GM18867 (cell line): ENCODE data around the gene ALG8.
"Not testable (repeated sequence)": the region's sequence is repeated elsewhere in the genome, so short reads cannot be mapped to it uniquely, and the experiment has no call there.

ENCODE experiments used
- ATAC-seq: cut with Tn5 transposase; IDR thresholded peaks from one replicate; pipeline ENCODE4 v1.9.1; 2021; ENCODE audit warnings: mild to moderate bottlenecking, moderate library complexity; ENCODE audit not compliant: unreplicated experiment

Gene ALG8

GRCh38 chr11:78076733-78077403 is 62.6 kb downstream of the ALG8 start:
- no peak for ATAC-seq

GRCh38 chr11:78074756-78075155 is 64.7 kb downstream of the ALG8 start:
- no peak for ATAC-seq

DNA sequence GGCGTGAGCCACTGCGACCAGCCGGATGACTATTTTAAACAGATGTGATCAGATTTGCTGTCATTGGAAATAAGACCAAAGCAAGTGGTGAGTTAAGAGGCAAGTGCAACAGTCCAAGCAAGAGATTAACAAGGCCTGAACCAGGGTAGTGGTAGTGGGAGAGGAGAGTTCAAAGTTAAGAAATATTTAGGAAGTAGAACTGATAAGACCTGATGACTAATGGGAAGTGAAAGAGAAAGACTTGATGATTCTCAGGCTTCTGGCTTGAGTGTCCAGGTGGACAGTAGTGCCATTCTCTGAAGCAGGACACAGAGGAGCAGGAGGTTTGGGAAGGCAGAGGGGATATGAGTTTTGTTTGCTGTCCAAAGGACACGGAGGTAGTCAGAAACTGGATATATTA is 67.0 kb downstream of the ALG8 start:
- ATAC-seq: no peak

DNA sequence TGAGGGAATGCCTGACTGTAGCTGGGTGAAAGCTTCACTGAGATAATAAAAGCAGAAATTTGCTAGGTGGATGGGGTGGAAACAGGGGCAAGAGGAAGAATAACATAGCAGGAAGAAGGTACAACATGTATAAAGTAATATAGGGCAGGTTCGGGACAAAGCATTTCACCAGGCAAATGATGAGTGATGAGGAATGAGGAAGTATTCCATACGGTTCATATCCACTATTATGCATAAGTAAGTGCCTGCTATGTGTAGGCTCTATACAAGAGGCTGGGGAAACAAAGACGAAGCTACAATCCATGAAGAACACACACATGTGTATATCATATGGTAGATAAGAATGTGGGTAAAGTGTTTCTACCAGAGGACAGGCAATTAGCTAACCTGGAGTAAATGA is 67.7 kb downstream of the ALG8 start:
- ATAC-seq: no peak

DNA sequence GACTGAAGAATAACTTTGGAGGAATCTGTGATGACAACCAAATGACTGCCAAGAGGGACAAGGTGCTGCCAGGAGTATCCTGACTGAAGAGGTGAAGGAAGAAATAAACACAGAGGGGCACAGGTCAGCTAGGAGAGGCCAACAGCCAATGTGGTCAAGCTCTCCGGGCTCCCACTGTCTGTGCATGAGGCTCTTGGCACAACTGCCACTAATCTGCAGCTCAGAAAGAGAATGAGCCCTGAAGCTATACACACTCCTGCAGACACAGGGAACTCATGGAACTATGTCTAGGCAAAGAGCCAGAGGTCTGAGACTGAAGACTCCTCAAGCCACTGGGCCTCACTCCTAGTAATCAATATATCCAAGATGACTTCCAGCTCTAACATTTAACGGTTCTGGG is 68.8 kb downstream of the ALG8 start:
- no peak for ATAC-seq

GRCh38 chr11:78069465-78069864 is 70.0 kb downstream of the ALG8 start:
- ATAC-seq: no peak

DNA sequence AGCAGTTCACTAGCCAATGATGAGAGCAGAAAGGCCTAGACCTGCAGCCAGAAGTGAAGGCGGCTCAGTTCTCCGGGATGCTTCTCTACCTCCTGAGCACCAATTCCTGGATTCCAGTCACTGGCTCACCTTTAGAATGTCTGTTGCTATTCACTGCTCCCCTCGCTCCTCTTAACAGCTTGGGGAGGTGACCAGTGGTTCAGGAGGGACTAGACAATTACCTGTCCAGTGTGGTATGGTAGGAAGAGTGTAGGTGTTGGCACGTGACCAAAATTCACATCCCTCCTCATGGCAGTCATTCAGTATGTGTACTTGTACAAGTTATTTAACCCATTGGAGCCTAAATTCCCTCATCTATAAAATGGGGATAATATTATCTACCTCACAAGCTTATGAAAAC is 71.7 kb downstream of the ALG8 start:
- no peak for ATAC-seq

DNA sequence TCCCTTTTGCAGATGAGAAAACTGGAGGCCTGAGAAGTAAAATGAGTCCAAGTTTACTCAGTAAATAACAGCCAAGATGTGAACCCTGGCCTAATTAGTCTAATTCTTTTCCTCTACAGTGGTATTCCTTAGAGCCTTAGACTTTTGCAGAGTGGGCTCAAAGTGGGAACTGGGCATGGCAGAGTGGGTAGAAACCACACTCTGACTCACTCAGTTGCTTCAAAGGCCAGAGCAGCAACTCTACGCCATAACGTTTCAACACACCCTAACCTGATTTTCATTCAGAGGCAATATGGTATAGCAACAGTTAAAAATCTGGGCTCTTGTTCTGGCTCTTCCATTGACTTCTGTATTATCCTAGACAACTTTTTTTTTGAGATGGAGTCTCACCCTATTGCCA is 73.0 kb downstream of the ALG8 start:
- ATAC-seq: no peak

- ATAC-seq: no peak
Observed at GRCh38 chr11:78065203-78065602, 74.2 kb downstream of the ALG8 start.

DNA sequence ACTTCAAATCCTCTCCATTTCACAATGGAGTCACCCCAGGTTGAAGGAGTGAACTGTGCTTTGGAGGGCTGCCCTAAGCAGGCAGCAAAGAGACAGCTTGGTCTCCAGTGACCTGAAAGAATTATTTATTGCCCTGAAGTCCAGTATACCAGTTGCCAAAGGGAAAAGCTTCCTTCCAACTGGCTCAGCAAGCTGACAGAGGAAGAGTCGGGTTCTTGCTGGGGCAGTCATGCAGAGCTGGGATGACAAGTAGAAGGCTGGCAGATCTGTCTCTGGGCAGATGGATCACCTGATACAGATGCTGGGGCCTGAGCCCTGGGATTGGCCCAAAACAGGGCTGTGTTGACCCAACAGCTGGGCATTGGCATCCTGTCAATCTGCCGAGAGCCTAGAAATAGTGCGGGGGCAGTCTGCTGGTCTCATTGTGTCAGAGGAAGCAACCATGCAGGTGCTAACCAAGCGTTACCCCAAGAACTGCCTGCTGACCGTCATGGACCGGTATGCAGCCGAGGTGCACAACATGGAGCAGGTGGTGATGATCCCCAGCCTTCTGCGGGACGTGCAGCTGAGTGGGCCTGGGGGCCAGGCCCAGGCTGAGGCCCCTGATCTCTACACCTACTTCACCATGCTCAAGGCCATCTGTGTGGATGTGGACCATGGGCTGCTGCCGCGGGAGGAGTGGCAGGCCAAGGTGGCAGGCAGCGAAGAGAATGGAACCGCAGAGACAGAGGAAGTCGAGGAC is 75.8 kb downstream of the ALG8 start, which contains the start of gene THRSP:
Gene THRSP (plus strand): TSS at position 422 of the 742 bp plus-strand sequence. CDS start 21 bp downstream, at position 443.
- ATAC-seq: no peak

GRCh38 chr11:78062671-78063070 is 76.8 kb downstream of the ALG8 start:
- ATAC-seq: no peak

DNA sequence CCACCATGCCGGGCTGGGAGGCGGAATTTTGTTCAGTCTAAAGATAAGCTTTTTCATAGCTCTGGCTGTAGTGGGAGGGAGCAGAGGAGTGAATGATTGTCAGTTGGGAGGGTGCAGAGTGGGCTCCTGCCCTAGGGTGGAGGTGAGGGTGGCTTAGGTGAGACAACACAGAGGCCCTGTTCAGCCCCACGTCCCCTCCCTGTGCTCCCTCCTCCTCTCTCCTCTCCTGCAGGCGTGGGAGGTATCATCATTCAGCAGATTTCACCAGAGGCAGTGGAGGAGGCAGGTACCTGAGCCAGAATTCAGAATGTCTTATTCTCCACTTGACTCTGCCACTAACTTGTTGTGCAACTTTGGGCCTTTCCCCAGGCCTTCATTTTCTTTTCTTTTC is 77.5 kb downstream of the ALG8 start:
- no peak for ATAC-seq

- no peak for ATAC-seq
Observed at GRCh38 chr11:78061088-78061920, 78.1 kb downstream of the ALG8 start.

DNA sequence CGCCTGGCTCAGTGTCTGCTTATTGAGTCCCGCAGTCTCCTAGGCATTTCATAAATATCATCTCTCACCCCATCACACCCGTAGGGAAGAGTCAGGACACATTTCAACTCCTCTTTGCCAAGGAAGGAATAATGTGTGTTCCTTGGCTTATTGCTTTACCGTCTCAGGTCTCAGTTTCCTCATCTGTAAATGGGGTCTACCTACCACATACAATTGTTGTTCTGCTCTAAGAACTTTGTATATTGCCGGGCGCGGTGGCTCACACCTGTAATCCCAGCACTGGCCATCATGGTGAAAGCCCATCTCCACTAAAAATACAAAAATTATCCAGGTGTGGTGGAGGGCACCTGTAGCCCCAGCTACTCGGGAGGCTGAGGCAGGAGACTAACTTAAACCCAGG is 78.9 kb downstream of the ALG8 start:
- no peak for ATAC-seq

DNA sequence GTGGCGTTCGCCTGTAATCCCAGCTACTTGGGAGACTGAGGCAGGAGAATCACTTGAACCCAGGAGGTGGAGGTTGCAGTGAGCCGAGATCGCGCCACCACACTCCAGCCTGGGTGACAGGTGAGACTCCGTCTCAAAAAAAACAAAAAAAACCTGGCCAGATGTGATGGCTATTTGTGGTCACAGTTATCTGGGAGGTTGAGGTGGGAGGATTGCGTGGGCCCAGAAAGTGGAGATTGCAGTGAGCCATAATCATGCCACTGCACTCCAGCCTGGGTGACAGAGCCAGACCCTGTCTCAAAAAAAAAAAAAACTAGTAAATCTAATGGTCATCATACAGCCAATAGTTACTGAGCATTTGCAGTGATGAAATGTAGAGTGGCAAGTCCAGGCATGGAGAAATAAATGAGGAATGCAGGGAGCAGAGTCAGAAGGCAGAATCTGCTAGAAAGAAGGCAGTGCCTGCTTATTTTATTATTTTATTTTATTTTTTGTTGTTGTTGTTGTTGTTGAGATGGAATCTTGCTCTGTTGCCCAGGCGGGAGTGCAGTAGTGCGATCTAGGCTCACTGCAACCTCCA is 79.6 kb downstream of the ALG8 start:
- ATAC-seq: not testable (repeated sequence)

DNA sequence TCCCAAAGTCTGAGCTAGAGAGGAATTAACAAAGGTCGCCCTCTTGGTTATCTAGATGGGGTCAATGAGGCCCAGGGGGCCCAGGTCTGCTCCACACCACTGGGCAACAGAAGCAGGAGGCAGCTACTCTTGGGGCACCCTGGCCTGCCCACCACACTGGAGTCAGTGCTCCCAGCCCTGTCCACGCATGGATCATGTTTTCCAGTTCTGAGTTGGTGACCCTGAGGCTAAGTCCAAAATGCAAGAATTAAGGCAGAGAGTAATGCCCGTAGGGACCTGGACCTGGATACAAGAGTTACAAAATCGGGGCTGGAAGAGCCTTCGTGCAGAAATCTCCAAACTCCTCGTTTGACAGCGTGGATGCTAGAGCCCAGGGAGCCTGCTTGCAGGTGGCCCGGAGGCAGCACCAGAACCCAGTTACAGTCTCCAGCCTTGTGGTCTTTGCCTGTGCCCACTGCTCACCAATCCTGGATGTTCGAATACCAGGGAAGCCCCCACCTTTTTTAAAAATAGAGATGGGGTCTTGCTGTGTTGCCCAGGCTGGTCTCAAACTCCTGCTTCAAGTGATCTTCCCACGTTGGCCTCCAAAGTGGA is 81.9 kb downstream of the ALG8 start:
- ATAC-seq: no peak

GRCh38 chr11:78056093-78056492 is 83.3 kb downstream of the ALG8 start:
- no peak for ATAC-seq

- ATAC-seq: no peak
Observed at GRCh38 chr11:78054971-78055370, 84.5 kb downstream of the ALG8 start.

DNA sequence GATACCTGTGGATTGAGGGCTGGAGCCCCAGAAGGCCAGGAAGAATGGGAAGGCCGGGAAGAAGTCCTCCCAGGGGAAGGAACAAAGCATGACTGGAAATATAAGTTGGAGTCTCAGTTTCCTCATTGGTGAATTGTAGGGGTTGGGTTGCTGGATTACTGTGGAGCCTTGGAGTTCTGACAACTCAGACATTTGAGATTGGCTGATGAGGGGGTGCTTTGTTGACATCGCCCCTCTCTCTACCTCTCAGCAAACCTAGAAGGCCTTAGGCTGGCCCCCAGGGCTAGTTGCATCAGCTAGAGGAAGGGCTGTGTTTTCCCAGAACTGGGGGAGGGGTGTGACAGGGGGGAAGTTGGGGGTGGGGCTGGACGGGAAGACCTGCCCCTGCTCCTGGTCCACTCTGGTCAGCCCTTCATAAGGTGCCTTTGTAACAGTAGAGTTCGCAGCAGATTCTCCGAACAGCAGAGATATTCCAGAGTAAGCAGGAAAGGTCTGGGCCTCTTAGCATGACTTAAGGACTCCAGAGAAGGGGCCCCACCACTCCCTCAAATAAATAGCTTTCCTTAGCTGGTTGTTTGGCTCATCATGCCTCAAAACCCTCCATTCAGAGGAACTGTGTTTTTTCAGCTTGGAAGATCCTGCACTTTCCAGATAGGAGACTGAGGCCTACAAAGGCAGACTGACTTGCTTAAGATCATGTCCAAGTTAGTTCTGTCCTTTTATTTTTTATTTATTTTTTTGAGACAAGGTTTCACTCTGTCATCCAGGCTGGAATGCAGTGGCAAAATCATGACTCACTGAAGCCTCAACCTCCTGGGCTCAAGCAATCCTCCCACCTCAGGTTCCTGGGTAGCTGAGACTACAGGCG is 88.2 kb downstream of the ALG8 start:
- ATAC-seq: no peak
